ENCODE measurements around the gene AOPEP. TPM values are rescaled to one million over a fixed set of nuclear protein-coding genes. Genes with fewer than 3 reads are reported as not detected.

The AOPEP gene
- total and polyA plus RNA-seq, 9 of the 15 experiments (the other 6 are each of a cell fraction or from before 2014, with no cell fraction given): 4.5 to 19.3 (median 13.5) TPM

DNA sequence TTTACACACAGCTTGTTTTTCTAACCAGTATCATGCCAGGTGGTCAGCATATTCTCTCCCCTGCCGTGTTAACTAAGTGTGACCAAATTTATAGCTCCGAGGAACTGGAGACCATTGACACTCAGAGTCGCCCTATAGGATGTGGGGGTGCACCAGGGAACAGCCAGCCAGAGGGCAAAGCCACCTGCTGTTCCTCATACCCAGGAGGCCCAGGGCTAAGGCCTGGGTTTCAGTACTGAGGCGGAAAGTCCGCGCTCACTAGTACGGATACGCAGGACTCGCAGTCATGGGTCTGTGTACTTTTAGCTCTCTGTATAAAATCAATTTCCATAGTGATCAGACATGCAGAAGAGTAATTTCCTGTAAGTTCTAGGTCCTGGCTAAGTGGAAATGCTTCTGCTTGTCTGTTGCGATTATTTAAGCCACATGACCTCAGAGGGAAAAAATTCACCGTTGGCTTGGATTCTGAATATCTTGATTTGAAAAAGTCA, 247.0 kb downstream of the AOPEP start:
- no peak for FAIRE-seq
- in situ Hi-C loops (cut with MboI) (no loop called here), intact Hi-C loops (cut with micrococcal nuclease) (no loop called here)
- H4K20me1 ChIP-seq (replicated peaks; ENCODE audit: control insufficient read depth, insufficient read depth, low read length): no peaks in the 10 kb centered on the region
- H3K9me3 ChIP-seq (replicated peaks; ENCODE audit: control insufficient read depth, insufficient read depth, low read depth, low read length): no peaks in the 10 kb centered on the region
- TF ChIP-seq ZNF165 (CRISPR knock-in tag; IDR thresholded peaks at IDR 0.05; ENCODE audit: borderline replicate concordance): no peak
- no peak for TF ChIP-seq PTBP1 (IDR thresholded peaks at IDR 0.05; ENCODE audit: low read depth, low read length)
- no peak for TF ChIP-seq XRCC4 (IDR thresholded peaks at IDR 0.05; ENCODE audit: extremely low read depth, insufficient read depth, insufficient read length)
- ChIA-PET POLR2A (interaction anchor here (0.7 kb wide), 1 partner anchor 756 kb away, joined by 3 read pairs; no protein-coding TSS in a partner anchor), CTCF (ENCODE audit: low intra/inter-chr PET ratio) (no interaction called here)
- no peak overlapping the region for H3K4me3 ChIP-seq
- H3K79me2 ChIP-seq (ENCODE audit: control insufficient read depth, insufficient read depth, low read length): no peaks in the 10 kb centered on the region
- BruUV-seq (replicated peaks): no TSS peak
- H3K4me2 ChIP-seq (ENCODE audit: insufficient read depth, low read length): no peak overlapping the region
- no peaks in the 10 kb centered on the region for H3K9me1 ChIP-seq (ENCODE audit: control insufficient read depth, insufficient read depth, low read length)
- H3K9ac ChIP-seq (ENCODE audit: insufficient read depth in 1 of 2, low read depth in 2 of 2, low read length in 2 of 2): no peak overlapping the region
- no peaks in the 10 kb centered on the region for H3K36me3 ChIP-seq (ENCODE audit: control insufficient read depth, insufficient read depth, low read length)
- DNase-seq (ENCODE audit: extremely low read depth in 1 of 4, low spot score in 3 of 4): no peak
- H2AFZ ChIP-seq (ENCODE audit: low read depth, low read length): no peak overlapping the region
- no peak overlapping the region for H3K27ac ChIP-seq (ENCODE audit: extremely low read depth, low read depth, low read length)
- H3K4me1 ChIP-seq (replicated peaks in 1 of 2; ENCODE audit: control insufficient read depth in 2 of 2, insufficient read depth in 2 of 2, low read length in 2 of 2): no peaks in the 10 kb centered on the region; a peak in 1 of 5 replicates
- no peaks in the 10 kb centered on the region for H3K27me3 ChIP-seq (ENCODE audit: control insufficient read depth in 2 of 2, insufficient read depth in 2 of 2, low read length in 2 of 2)
- ATAC-seq: no peak
- 71% methylated on average over 11 of the region's 11 CpGs for WGBS (ENCODE audit: insufficient coverage, low coverage, missing lambda C conversion rate)

DNA sequence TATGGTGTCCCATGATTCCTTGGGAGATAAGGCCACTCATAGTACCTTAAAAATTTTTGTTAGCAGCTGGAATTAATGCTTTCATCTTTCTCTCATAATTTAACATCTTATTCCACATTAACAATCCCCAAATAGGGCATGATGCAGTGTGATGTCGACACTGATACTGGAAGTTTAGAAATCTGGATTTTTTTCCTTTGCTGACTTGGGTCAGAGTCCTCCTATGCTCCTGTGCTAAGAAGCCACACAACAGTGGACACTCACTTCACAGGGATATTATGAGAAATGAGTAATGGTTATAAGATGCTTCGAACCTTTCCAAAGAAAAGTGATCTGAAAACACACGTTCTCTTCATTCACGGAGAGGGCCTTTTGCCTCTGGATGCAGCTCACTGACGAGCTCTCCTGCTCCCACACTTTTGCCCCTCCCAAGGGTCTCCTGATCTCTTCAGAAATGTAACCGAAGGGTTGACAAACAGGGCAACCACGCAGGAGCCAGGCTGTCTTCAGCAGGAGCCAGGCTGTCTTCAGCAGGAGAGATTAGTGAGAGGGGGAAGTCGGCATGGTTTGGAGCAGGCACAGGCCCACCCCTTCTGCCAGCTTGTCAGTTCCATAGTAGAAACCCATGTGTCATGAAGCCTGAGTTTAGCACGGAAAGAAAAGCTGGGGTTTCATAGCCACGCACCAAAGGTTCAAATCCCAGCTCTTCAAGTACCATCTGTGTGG, 247.8 kb downstream of the AOPEP start:
- H3K4me2 ChIP-seq (ENCODE audit: insufficient read depth, low read length): no peak overlapping the region
- TF ChIP-seq ERF (CRISPR knock-in tag; IDR thresholded peaks at IDR 0.05) (no peak), NFXL1 (CRISPR knock-in tag; IDR thresholded peaks at IDR 0.05) (no peak), REST (IDR thresholded peaks at IDR 0.05; ENCODE audit: borderline replicate concordance) (no peak), REST (CRISPR knock-in tag; IDR thresholded peaks at IDR 0.05; ENCODE audit: low read depth) (no peak), PRMT5 (CRISPR knock-in tag; IDR thresholded peaks at IDR 0.05) (no peak)
- DNase-seq (ENCODE audit: extremely low read depth in 1 of 4, low spot score in 3 of 4) (no peak), FAIRE-seq (no peak), ATAC-seq (no peak)
- no peak overlapping the region for H3K9ac ChIP-seq (ENCODE audit: insufficient read depth in 1 of 2, low read depth in 2 of 2, low read length in 2 of 2)
- H3K9me3 ChIP-seq (replicated peaks; ENCODE audit: control insufficient read depth, insufficient read depth, low read depth, low read length): no peaks in the 10 kb centered on the region
- ChIA-PET CTCF (ENCODE audit: low intra/inter-chr PET ratio) (no interaction called here), POLR2A (no interaction called here)
- intact Hi-C loops (cut with micrococcal nuclease) (no loop called here), in situ Hi-C loops (cut with MboI) (no loop called here)
- H2AFZ ChIP-seq (ENCODE audit: low read depth, low read length): no peak overlapping the region
- H3K4me3 ChIP-seq: no peak overlapping the region
- 25% methylated on average over 10 of the region's 10 CpGs for WGBS (ENCODE audit: insufficient coverage, low coverage, missing lambda C conversion rate)
- no peaks in the 10 kb centered on the region for H3K36me3 ChIP-seq (ENCODE audit: control insufficient read depth, insufficient read depth, low read length)
- no peaks in the 10 kb centered on the region; a peak in 1 of 5 replicates for H3K4me1 ChIP-seq (replicated peaks in 1 of 2; ENCODE audit: control insufficient read depth in 2 of 2, insufficient read depth in 2 of 2, low read length in 2 of 2)
- no peaks in the 10 kb centered on the region for H4K20me1 ChIP-seq (replicated peaks; ENCODE audit: control insufficient read depth, insufficient read depth, low read length)
- H3K27ac ChIP-seq (ENCODE audit: extremely low read depth, low read depth, low read length): no peak overlapping the region
- H3K27me3 ChIP-seq (ENCODE audit: control insufficient read depth in 2 of 2, insufficient read depth in 2 of 2, low read length in 2 of 2): no peaks in the 10 kb centered on the region
- no TSS peak for BruUV-seq (replicated peaks)
- H3K9me1 ChIP-seq (ENCODE audit: control insufficient read depth, insufficient read depth, low read length): no peaks in the 10 kb centered on the region
- no peaks in the 10 kb centered on the region for H3K79me2 ChIP-seq (ENCODE audit: control insufficient read depth, insufficient read depth, low read length)

Measured in K562 (cell line).